ENCODE measurements around the gene TPRN.

DNA sequence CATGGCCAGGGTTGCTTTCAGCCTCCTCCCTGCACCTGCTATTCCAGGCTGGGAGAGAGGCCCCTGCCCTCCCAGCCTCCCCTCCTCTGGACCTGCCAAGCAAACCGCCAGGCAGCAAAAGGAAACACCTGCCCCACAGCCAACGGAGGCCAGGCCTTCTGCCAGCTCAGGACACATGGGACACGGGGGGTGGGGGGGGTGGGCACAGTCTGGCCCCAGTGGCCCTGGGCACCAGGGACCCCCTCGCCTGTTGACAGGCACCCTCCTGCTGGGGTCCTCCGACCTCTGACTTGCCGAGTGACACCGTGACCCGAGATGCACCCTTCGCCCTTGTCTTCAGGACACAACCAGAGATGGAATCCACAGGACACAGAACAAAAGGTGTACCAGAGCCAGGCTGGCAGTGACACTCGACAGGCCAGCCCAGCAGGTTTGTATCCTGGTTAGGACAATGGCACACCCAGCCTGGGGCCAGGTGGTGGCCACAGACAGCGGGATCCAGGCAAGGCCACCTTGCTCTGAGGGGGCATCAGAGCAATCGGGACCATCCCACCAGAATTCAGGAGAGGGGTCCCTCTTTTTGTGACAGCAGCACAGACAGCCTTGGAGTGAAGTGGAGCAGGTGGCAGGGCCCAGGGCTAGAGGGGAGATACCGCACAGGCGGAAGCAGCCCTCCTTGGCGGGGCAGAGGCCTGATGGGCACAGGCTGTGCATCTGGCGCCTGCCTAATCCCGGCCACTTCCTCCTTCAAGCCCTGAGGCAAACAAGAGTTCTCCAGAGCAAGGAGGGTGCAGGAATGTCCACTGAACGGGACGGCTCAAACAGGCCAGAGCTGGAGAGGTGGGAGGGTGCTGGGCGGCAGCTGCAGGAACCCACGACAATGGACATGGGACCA lies 27.4 kb downstream of the TPRN start:
- TF ChIP-seq, protein P1, sequence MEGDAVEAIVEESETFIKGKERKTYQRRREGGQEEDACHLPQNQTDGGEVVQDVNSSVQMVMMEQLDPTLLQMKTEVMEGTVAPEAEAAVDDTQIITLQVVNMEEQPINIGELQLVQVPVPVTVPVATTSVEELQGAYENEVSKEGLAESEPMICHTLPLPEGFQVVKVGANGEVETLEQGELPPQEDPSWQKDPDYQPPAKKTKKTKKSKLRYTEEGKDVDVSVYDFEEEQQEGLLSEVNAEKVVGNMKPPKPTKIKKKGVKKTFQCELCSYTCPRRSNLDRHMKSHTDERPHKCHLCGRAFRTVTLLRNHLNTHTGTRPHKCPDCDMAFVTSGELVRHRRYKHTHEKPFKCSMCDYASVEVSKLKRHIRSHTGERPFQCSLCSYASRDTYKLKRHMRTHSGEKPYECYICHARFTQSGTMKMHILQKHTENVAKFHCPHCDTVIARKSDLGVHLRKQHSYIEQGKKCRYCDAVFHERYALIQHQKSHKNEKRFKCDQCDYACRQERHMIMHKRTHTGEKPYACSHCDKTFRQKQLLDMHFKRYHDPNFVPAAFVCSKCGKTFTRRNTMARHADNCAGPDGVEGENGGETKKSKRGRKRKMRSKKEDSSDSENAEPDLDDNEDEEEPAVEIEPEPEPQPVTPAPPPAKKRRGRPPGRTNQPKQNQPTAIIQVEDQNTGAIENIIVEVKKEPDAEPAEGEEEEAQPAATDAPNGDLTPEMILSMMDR (conservative IDR thresholded peaks at IDR 0.05 in 1 of 2, IDR thresholded peaks at IDR 0.05 in 1 of 2; ENCODE audit: low read depth in 1 of 2, low read length in 2 of 2) = no peak
- no peak for TF ChIP-seq EZH2 (IDR thresholded peaks at IDR 0.05; ENCODE audit: low read length, missing control alignments)
